PFSK-1 (cell line): ENCODE results near the gene TNS3.

Source experiments
- POLR2AphosphoS5 ChIP-seq: IDR thresholded peaks from 2 replicates; pipeline ENCODE4 v1.6.1; 2012; ENCODE audit warnings: low read depth, mild to moderate bottlenecking, control low read depth, low read length, moderate library complexity
- SIN3A ChIP-seq: IDR thresholded peaks from 2 replicates; pipeline ENCODE4 v1.6.1; 2012; ENCODE audit warnings: mild to moderate bottlenecking, low read length, moderate library complexity, borderline replicate concordance; ENCODE audit not compliant: insufficient read depth
- TAF1 ChIP-seq: IDR thresholded peaks from 2 replicates; pipeline ENCODE4 v1.6.1; 2012; ENCODE audit warnings: low read length, control low read depth, borderline replicate concordance; ENCODE audit not compliant: insufficient read depth

DNA sequence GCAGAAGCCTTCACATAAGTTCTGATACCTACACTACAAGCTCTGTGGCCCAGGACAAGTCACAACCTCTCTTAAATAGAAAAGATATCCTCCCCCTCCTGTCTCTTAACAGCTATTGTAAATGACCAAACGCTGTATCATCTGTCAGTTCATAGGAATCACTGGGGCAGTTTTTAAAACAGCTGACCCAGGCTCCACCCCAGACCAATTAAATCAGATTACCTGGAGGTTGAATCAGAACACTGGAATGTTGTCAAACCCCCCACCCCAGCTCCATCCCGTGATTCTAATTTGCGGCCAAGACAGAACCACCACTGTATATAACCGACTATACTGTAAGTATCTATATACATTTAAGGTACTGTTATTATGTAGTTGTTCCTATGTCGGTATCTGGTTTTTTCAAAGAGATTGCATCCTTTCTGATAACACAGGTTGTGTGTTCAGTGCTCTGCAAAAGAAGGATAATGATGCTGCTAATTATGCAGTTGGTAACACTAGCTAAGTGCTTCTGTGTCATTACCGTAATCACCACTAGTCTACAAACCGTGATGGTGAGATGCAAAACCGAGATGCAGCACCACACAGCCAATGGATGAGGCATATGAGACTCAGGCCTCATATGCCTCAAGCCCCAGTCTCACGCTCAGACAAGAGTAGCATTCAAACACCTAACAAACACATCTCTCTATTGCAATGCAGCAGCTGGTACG is 47.4 kb downstream of the TNS3 start:
- TF ChIP-seq POLR2AphosphoS5, result no peak
- TF ChIP-seq SIN3A, result no peak
- no peak for TF ChIP-seq TAF1
